ENCODE data around the gene TSHB. TPM values are rescaled to one million over a fixed set of nuclear protein-coding genes. Genes with fewer than 3 reads are reported as not detected.
A peak's percentile ranks its signal among the peaks of the same experiment; 100 is the strongest.

The TSHB gene
- total RNA-seq, 2 experiments from 2014 or later: not detected

DNA sequence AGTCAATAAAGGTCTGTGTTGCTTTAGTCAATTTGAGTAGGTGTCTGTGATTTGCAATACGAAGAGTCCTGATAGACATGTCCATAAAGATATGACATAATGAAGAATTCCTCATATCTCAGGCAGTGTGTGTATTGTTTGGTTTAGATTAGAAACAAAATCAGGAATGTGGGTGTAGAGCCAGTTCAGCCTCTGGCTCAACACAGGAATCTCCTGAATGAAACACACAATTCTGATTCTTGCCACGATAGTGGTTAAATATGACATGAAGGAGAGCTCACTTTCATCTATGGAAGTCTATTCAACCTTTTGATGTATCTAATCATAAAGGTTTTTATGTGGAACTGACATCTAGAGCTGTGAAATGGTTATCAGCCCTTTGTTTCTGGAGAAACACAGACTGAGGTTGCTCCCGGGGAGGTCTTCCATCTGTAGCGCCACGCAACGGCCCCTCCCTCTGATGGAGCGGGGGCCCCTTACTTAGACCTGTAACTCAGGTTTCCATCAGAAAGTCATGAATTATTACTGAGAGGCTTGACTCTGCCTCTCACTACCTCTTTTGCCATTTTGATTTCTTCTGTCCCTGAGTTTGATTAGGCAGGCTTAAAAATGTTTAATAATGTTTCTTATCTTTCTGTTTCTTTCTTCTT lies 40.2 kb downstream of the TSHB start:
- no peak for DNase-seq
- no peaks in the 10 kb centered on the region for H3K9me3 Mint-ChIP-seq
- no peak overlapping the region for H3K4me3 Mint-ChIP-seq
- H3K4me1 Mint-ChIP-seq: peaks cover 53% of the 10 kb centered on the region
- H3K27me3 Mint-ChIP-seq: no peaks in the 10 kb centered on the region
- no peak overlapping the region for H3K27ac Mint-ChIP-seq
- H3K36me3 Mint-ChIP-seq: peaks cover 1% of the 10 kb centered on the region

- no peak for DNase-seq
- no peak overlapping the region for H3K27ac Mint-ChIP-seq
- H3K27me3 Mint-ChIP-seq: no peaks in the 10 kb centered on the region
- no peak overlapping the region for H3K4me3 Mint-ChIP-seq
- peaks cover 58% of the 10 kb centered on the region for H3K4me1 Mint-ChIP-seq
- H3K36me3 Mint-ChIP-seq: peaks cover 1% of the 10 kb centered on the region
- no peaks in the 10 kb centered on the region for H3K9me3 Mint-ChIP-seq
These were observed 41.5 kb downstream of the TSHB start for GRCh38 chr1:115071012-115071664.

DNA sequence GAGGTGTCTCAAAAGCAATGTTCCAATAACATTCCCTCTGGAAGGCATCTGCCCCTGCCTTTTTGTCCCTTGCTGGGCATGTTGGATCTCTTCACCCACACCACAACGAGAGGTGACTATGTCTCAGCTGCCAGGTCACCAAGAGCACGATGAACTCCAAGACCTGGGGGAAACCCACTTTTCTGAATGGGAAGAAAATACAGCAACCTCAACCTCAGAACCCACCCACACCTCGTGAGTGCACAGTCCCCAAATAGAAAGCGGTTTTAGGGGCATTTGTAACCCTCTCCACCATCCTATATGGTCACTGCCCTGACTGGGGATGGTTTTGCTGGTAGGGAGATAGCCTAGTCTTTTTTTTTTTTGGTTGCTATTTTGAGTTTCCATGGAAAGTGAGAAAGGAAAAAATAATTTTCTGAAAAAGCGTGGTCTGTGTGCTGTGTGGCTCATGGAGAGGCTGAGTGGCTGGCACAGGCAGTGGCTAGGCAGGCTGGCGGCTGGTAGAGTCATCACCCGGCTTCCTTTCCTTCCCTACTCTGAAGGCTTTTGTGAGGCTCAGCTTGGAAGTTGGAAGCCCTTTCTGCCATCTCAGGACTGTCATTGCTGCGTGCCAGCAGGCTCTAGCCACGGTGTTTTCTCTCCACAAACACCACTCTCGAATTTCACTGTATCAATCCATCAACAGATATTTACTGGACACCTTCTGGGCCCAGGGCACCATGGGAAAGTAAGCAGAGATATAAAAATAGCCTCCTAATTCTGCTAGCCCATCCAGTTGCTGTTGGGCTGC lies 43.9 kb downstream of the TSHB start:
- Mint-ChIP-seq H3K9me3 (no peaks in the 10 kb centered on the region), H3K4me1 (peaks cover 59% of the 10 kb centered on the region), H3K4me3 (no peak overlapping the region), H3K27ac (no peak overlapping the region), H3K27me3 (no peaks in the 10 kb centered on the region), H3K36me3 (peaks cover 1% of the 10 kb centered on the region)
- DNase-seq: peak; percentile 24

DNA sequence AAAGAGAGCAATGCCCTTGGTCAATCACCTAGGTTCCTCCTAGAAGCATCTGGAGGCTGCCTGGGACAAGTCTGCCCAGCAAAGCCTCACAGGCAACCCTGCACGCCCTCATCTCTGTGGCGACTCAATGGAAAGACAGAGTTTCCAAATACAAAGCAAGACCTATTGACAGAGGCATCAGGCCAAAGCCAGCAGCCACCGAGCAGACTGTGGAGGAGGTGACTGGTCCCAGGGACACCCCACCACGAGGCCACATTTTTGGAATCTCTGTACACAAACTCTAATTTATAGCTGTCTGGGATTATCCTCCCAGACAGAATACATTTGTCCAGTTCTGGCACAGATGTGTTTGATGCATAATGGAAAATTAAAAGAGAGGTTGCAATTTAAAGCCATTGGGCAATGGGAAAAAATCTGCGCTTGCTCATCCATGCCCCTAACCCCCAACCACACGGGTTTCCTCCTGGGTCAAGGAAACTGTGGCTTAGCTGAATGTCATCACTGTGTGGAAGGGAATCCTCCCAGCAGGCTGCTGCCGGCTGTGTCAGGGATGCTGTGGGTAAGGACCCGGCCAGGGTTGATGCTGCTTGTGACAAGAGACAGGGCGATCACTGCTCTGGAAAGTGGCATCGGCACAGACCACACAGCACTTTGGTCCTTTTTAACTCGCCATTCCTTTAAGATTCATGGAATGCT lies 45.4 kb downstream of the TSHB start:
- no peak overlapping the region for H3K27ac Mint-ChIP-seq
- H3K36me3 Mint-ChIP-seq: peaks cover 1% of the 10 kb centered on the region
- no peak for DNase-seq
- peaks cover 48% of the 10 kb centered on the region for H3K4me1 Mint-ChIP-seq
- no peaks in the 10 kb centered on the region for H3K27me3 Mint-ChIP-seq
- H3K9me3 Mint-ChIP-seq: no peaks in the 10 kb centered on the region
- no peak overlapping the region for H3K4me3 Mint-ChIP-seq

DNA sequence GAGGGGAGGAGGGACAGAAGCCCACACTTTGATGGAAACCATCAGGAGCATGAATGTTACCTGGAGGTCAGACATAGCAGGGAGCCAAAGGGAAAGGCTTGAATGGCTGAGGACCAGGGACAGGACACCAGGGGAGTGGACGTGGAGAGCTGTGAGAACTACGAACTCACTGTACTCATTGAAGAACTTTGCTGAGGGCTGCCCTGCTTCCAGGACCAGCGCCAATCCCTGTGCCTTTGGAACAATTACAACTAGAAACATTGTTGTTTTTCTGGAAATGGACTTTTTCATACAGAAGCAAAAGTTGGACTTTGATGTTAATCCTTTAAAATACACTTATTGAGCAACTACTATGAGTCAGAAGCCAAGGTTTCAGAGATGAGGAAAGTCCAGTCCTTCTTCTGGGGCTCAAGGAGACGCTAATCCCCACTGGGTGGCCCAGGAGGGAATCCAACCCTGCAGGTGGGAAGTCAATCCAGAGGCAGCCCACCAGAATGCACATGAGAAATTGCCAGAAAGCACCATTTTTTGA lies 46.8 kb downstream of the TSHB start:
- Mint-ChIP-seq H3K9me3 (no peaks in the 10 kb centered on the region), H3K36me3 (no peaks in the 10 kb centered on the region), H3K27me3 (no peaks in the 10 kb centered on the region), H3K4me1 (peaks cover 34% of the 10 kb centered on the region), H3K27ac (no peak overlapping the region), H3K4me3 (no peak overlapping the region)
- DNase-seq: no peak

DNA sequence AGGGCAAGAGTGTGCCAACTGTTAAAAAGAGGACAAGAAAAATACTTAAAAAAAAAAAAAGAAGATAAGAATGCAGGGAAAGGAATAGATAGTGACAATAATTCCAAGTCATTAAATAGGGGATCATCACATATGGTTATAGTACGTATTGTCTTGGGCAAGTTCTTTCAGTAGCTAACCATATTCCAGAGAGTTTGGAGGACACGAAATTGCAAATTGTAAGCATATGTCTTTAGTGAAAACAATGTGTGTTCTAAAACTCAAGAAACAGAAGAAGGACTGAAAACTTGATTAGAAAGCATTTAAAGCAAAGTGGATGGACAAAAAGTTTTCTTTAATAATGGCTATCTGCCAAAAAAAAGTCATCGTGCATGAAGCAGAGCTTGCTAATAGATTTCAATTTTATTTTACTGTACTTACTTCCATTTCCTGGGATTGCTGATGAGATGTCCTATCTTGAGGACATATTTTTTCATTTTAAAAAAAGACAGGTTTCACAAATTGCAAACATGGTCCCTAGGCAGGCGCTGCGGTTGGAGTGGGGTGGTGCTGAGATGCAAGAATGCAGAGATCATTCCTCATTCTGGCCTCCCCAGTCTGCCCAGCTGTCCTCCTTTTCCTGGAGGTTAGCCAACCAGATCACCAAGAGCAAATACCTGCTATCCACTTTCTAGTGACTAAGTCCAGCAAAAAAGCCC lies 47.8 kb downstream of the TSHB start:
- no peak for DNase-seq
- no peak overlapping the region for H3K27ac Mint-ChIP-seq
- no peaks in the 10 kb centered on the region for H3K36me3 Mint-ChIP-seq
- H3K4me1 Mint-ChIP-seq: peaks cover 24% of the 10 kb centered on the region
- no peak overlapping the region for H3K4me3 Mint-ChIP-seq
- no peaks in the 10 kb centered on the region for H3K9me3 Mint-ChIP-seq
- H3K27me3 Mint-ChIP-seq: no peaks in the 10 kb centered on the region

GRCh38 chr1:115077984-115078330 lies 48.3 kb downstream of the TSHB start:
- Mint-ChIP-seq H3K27ac (no peak overlapping the region), H3K4me1 (peaks cover 19% of the 10 kb centered on the region), H3K4me3 (no peak overlapping the region), H3K9me3 (no peaks in the 10 kb centered on the region), H3K36me3 (no peaks in the 10 kb centered on the region), H3K27me3 (no peaks in the 10 kb centered on the region)
- DNase-seq: no peak

DNA sequence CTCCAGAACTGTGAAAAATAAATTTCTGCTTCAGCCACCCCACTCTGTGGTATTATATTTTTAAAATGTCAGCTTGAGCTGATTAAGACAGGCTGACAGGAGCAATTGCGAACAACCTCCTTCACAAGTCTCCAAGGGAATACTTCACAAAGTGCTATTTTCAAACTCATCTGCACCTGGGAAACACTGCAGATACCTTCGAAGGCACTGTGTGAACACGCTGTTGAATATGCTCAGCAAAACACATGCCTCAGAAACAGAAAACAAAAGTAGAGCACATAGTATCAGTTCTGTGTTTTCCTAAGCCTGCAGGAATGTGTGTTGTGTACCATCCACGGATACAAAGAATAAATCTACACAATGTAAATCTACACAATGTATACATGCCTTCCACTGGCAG lies 49.1 kb downstream of the TSHB start:
- Mint-ChIP-seq H3K27me3 (no peaks in the 10 kb centered on the region), H3K9me3 (no peaks in the 10 kb centered on the region), H3K27ac (no peak overlapping the region), H3K4me1 (peaks cover 12% of the 10 kb centered on the region), H3K4me3 (no peak overlapping the region), H3K36me3 (no peaks in the 10 kb centered on the region)
- no peak for DNase-seq

GRCh38 chr1:115082949-115083348 lies 53.3 kb downstream of the TSHB start:
- no peaks in the 10 kb centered on the region for H3K9me3 Mint-ChIP-seq
- DNase-seq: no peak
- H3K27me3 Mint-ChIP-seq: peaks cover 1% of the 10 kb centered on the region
- no peak overlapping the region for H3K27ac Mint-ChIP-seq
- H3K4me3 Mint-ChIP-seq: no peak overlapping the region
- H3K36me3 Mint-ChIP-seq: no peaks in the 10 kb centered on the region
- peaks cover 4% of the 10 kb centered on the region for H3K4me1 Mint-ChIP-seq

Other genes with a start within 250 kb of the TSHB start
- 10 to 100 TPM; 73.3 to 74.9 TPM for gene SIKE1, start 249.1 kb upstream of the TSHB start, total RNA-seq
- gene SYCP1, start 175.0 kb upstream of the TSHB start, total RNA-seq: not detected
- under 1 TPM; 0.16 to 0.26 TPM for gene TSPAN2, start 59.7 kb downstream of the TSHB start, total RNA-seq